DLD1 (cell line): ENCODE measurements around the gene LDLRAD4.
"Not testable (repeated sequence)": the region's sequence is repeated elsewhere in the genome, so short reads cannot be mapped to it uniquely, and the experiment has no call there.

Experiments
- in situ Hi-C: cut with HindIII; loops from 2 replicates; pipeline ENCODE4 v1.10.0; 2017; ENCODE audit warnings: low sequenced_read_pairs

The LDLRAD4 gene

DNA sequence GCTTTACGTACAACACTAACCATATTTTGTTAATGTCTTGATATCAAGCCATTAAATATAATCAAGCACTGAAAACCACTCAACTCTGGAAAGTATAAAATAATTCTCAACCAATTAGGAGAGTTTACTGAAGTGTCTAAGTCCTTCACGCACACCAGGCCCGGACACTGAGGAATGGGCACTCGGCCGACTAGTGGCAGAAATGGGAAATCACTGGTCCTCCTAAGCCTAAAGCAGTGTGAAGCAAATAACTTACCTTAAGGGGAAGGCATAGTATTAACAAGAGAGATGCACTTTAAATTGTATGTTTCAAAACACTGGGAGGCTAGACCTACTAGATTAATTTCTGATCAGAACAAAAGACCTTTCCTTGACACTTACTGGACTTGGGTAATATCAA lies 462.1 kb downstream of the LDLRAD4 start:
- in situ Hi-C loops = no loop called here

DNA sequence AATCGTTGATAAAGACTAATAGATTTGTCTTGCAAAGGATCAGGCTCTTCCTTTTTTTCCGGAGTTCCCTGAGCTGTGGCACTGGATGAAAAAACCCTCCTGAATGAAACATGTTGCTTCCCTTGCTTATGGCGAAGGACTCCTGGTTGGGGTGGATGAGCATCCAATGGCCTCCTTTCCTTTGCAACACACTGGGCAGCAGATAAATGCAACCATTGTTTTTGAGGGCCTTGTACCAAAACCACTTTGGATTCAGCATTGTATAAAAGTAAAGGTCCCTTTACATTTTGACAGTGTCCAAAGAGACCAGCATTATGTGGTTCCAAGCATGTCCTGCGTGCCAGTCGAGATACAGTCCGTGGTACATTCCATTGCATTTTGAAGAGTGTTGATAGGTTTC lies 463.1 kb downstream of the LDLRAD4 start:
- in situ Hi-C loops = no loop called here

DNA sequence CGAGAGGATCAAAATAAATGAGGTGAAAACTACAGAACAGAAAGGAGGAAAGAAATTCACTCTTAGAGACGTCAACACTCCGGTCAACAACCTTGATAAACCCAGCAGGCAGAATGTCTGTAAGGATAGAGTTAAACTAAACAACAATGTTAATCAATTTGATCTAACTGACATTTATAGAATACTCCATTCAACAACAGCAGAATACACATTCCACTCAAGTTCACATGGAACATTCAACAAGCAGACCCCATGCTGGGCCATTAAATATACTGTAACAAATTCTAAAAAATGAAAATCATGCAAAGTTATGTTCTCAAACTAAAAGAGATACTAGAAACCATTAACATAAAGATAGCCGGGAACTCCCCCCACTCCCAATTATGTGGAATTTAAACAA lies 466.0 kb downstream of the LDLRAD4 start:
- in situ Hi-C loops = no loop called here

DNA sequence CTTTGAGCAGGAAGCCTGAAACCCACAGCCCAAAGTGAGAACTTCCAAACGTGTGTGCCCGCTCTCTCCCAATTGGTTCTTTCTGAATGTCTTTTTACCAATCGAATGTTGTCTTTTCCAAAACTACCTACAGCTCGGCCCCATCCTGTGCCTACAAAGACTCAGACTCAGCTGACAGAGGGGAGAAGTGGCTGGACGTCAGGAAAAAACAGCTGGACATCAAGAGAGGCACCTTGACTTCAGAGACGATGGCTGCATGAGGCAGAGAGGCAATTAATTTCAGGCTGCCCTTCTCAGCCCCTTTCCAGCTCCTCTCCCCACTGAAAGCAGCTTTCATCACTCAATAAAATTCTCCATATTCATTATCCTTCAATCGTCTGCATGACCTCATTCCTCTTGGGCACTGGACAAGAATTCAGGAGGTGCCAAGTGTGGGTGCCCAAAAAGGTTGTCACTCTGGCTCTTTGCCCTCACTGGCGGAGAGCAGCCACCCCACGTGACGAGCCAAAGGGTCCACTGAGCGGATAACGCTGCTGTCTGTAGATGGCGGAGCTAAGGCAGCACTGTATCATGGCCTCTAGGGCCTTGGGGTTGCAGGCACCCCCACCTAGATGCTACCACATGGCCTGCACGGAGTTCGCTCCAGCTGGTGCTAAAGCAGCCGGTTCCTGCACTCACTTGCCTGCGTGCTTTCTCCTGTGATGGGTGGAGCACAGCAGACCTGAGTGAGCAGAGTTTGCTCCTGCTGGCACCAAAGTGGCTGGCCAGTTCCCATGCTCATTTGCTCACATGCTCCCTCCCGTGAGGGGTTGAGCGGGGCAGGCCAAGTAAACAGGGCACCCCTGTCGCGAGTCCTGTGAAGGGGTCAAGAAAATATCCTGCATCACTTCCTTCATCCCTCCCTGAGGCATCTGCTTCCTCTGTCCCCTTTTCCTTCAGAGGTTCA lies 469.9 kb downstream of the LDLRAD4 start:
- in situ Hi-C loops = no loop called here

DNA sequence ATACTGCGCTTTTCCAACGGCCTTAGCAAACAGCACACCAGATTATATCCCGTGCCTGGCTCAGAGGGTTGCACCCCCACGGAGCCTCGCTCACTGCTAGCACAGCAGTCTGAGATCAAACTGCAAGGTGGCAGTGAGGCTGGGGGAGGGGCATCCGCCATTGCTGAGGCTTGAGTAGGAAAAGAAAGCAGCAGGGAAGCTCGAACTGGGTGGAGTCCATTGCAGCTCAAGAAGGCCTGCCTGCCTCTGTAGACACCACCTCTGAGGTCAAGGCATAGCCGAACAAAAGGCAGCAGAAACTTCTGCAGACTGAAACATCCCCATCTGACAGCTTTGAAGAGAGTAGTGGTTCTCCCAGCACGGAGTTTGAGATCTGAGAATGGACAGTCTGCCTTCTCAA lies 471.5 kb downstream of the LDLRAD4 start:
- in situ Hi-C loops = not testable (repeated sequence)

DNA sequence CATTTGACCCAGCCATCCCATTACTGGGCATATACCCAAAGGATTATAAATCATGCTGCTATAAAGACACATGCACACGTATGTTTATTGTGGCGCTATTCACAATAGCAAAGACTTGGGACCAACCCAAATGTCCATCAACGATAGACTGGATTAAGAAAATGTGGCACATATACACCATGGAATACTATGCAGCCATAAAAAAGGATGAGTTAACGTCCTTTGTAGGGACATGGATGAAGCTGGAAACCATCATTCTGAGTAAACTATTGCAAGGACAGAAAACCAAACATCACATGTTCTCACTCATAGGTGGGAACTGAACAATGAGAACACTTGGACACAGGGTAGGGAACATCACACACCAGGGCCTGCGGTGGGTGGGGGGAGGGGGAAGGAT lies 476.8 kb downstream of the LDLRAD4 start:
- in situ Hi-C loops = not testable (repeated sequence)

DNA sequence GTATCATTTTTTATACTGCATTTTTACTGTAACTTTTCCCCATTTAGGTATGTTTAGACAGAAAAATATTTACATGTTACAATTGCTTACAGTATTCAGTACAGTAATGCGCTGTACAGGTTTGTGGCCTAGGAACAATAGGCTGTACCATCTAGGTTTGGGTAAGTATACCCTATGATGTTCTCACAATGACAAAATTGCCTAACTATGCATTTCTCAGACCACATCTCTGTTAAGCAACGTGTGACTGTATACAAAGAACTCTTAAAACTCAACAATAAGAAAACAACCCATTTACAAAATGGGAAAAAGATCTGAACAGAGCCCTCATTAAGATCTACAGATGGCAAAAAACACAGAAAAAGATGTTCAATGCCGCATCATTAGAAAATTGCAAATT lies 478.4 kb downstream of the LDLRAD4 start:
- in situ Hi-C loops = no loop called here

DNA sequence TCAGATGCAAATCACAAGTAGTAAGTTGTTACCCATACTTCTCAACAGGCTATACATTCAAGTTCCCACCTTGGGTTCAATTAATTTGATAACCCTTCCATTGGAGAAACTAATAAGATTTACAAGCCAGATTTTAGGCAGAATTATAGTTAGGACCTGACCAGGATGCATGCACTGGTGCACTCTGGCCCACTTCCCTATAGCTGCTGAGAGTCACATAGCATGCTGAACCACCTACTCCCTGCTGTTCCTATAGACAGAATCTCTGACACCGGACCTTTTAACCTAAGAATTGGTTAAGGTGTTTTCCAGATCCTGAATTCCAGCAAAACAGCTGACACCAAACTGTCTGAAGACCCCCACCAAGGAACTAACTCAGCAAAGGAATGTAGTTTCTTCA lies 481.6 kb downstream of the LDLRAD4 start:
- in situ Hi-C loops = no loop called here
